Naive thymus-derived CD4-positive, alpha-beta T cell (primary cell): ENCODE measurements around the gene SOX9. TPM values are rescaled to one million over a fixed set of nuclear protein-coding genes. Genes with fewer than 3 reads are reported as not detected.

Source experiments
- ATAC-seq: fragments of 150-1000 bp; cut with Tn5 transposase; 2 replicates; pipeline ENCODE4 v1.10.0; 2021; ENCODE audit warnings: mild to moderate bottlenecking, moderate library complexity
- CTCF ChIA-PET: fragments of 350-600 bp; sonication (Branson Sonifier 250); formaldehyde crosslinking; loops from one replicate; lab custom pipeline; 2021; ENCODE audit warnings: antibody characterized with exemption; lab: Charles Lee
- POLR2A ChIA-PET: fragments of 350-600 bp; sonication (Branson Sonifier 250); formaldehyde crosslinking; loops from one replicate; lab custom pipeline; 2021; ENCODE audit warnings: antibody characterized with exemption, inconsistent platforms; lab: Charles Lee
- DNase-seq, 9 donors: peaks; one replicate each; pipeline versions ENCODE4 v3.0.0 to v3.0.0-alpha.2; 2020 to 2022; ENCODE audit warnings: mixed read lengths in 1 of 9
- H3K27ac ChIP-seq: one replicate; pipeline ENCODE4 v1.7.0; 2013; ENCODE audit warnings: mild to moderate bottlenecking, low read depth, low read length, moderate library complexity
- H3K27me3 ChIP-seq, 2 donors: one replicate each; pipeline ENCODE4 v1.7.0; 2013; ENCODE audit warnings: low read length in 2 of 2, mild to moderate bottlenecking in 2 of 2, moderate library complexity in 2 of 2; ENCODE audit not compliant: control insufficient read depth in 2 of 2, insufficient read depth in 2 of 2
- H3K36me3 ChIP-seq, 3 experiments: 1 replicate in 2 of 3; 2 replicates in 1 of 3; pipeline ENCODE4 v1.7.0; 2013; ENCODE audit warnings: low read length in 3 of 3, mild to moderate bottlenecking in 3 of 3, moderate library complexity in 1 of 3; ENCODE audit not compliant: insufficient read depth in 3 of 3, control insufficient read depth in 2 of 3
- H3K4me1 ChIP-seq, 2 donors: one replicate each; pipeline ENCODE4 v1.7.0; 2013; ENCODE audit warnings: low read length in 2 of 2, mild to moderate bottlenecking in 2 of 2, moderate library complexity in 1 of 2; ENCODE audit not compliant: control insufficient read depth in 2 of 2, insufficient read depth in 2 of 2
- H3K4me3 ChIP-seq: 2 replicates; pipeline ENCODE4 v1.7.0; 2013; ENCODE audit warnings: mild to moderate bottlenecking, low read length
- H3K9me3 ChIP-seq, 3 experiments: 1 replicate in 2 of 3; 2 replicates in 1 of 3; pipeline ENCODE4 v1.7.0; 2013; ENCODE audit warnings: low read length in 3 of 3; ENCODE audit not compliant: control insufficient read depth in 2 of 3
- H3K27ac Mint-ChIP-seq, 9 donors: one replicate each; pipeline ENCODE4 v1.8.0; 2020 to 2022; ENCODE audit warnings: mixed read lengths in 9 of 9, mild to moderate bottlenecking in 8 of 9, moderate library complexity in 5 of 9, inconsistent platforms in 2 of 9
- H3K27me3 Mint-ChIP-seq, 5 donors: one replicate each; pipeline ENCODE4 v1.8.0; 2021 to 2022; ENCODE audit warnings: mixed read lengths in 5 of 5, mild to moderate bottlenecking in 1 of 5
- H3K36me3 Mint-ChIP-seq, 5 donors: one replicate each; pipeline ENCODE4 v1.8.0; 2020 to 2022; ENCODE audit warnings: mixed read lengths in 5 of 5, mild to moderate bottlenecking in 3 of 5, inconsistent platforms in 1 of 5
- H3K4me1 Mint-ChIP-seq, 7 donors: one replicate each; pipeline ENCODE4 v1.8.0; 2020 to 2022; ENCODE audit warnings: mixed read lengths in 7 of 7, mild to moderate bottlenecking in 3 of 7, inconsistent platforms in 1 of 7
- H3K4me3 Mint-ChIP-seq, 10 donors: one replicate each; pipeline ENCODE4 v1.8.0; 2020 to 2022; ENCODE audit warnings: mild to moderate bottlenecking in 10 of 10, mixed read lengths in 10 of 10, moderate library complexity in 6 of 10, inconsistent platforms in 2 of 10
- H3K9me3 Mint-ChIP-seq, 11 donors: one replicate each; pipeline ENCODE4 v1.8.0; 2020 to 2022; ENCODE audit warnings: mixed read lengths in 11 of 11, mild to moderate bottlenecking in 4 of 11, inconsistent platforms in 1 of 11, moderate library complexity in 1 of 11
- intact Hi-C, 2 donors: fragments of 100-400 bp; cut with micrococcal nuclease; formaldehyde crosslinking; loops; one replicate each; pipeline ENCODE4 v1.15.1; 2023
- polyA plus RNA-seq, 2 donors: library from polyadenylated mRNA; unstranded; fragments of 300-500 nt; fragmentation: Illumina TruSeq; gene quantifications; one replicate each; pipeline ENCODE4 v1.2.3, GENCODE V29; 2021
- total RNA-seq, 6 experiments: library from RNA in 5 of 6; stranded (reverse) in 5 of 6; gene quantifications; 1 replicate in 5 of 6; 2 replicates in 1 of 6; pipeline ENCODE4 v1.2.3 and lab custom pipeline; 2021 to 2026

Gene SOX9
- total and polyA plus RNA-seq, 7 experiments from 2014 or later, result not detected

GRCh38 chr17:72165867-72166439 lies 45.1 kb downstream of the SOX9 start:
- H3K9me3 Mint-ChIP-seq, result peaks cover 0 to 12% (median 4%) of the 10 kb centered on the region in 11 donors
- H3K4me1 Mint-ChIP-seq, result no peaks in the 10 kb centered on the region
- POLR2A ChIA-PET, result no interaction called here
- H3K36me3 Mint-ChIP-seq, result peaks cover 0 to 1% (median 0%) of the 10 kb centered on the region in 5 donors
- H3K27ac ChIP-seq, result no peak overlapping the region
- no peak overlapping the region for H3K27ac Mint-ChIP-seq
- no peaks in the 10 kb centered on the region for H3K36me3 ChIP-seq
- DNase-seq (no peak), ATAC-seq (no peak)
- H3K9me3 ChIP-seq, result no peaks in the 10 kb centered on the region
- CTCF ChIA-PET, result no interaction called here
- H3K4me1 ChIP-seq, result no peaks in the 10 kb centered on the region
- H3K27me3 ChIP-seq, result no peaks in the 10 kb centered on the region
- peaks cover 0 to 12% (median 4%) of the 10 kb centered on the region in 5 donors for H3K27me3 Mint-ChIP-seq
- no peak overlapping the region for H3K4me3 Mint-ChIP-seq
- intact Hi-C loops, result no loop called here
- H3K4me3 ChIP-seq, result no peak overlapping the region

- H3K4me1 Mint-ChIP-seq, result no peaks in the 10 kb centered on the region
- intact Hi-C loops, result no loop called here
- no peak overlapping the region for H3K4me3 Mint-ChIP-seq
- ATAC-seq (no peak), DNase-seq (no peak)
- H3K9me3 ChIP-seq, result no peaks in the 10 kb centered on the region
- H3K36me3 ChIP-seq, result no peaks in the 10 kb centered on the region
- peaks cover 0 to 4% (median 2%) of the 10 kb centered on the region in 11 donors for H3K9me3 Mint-ChIP-seq
- H3K27ac Mint-ChIP-seq, result no peak overlapping the region
- ChIA-PET POLR2A (no interaction called here), CTCF (no interaction called here)
- H3K27me3 ChIP-seq, result no peaks in the 10 kb centered on the region
- H3K4me3 ChIP-seq, result no peak overlapping the region
- H3K27me3 Mint-ChIP-seq, result peaks cover 0 to 13% (median 4%) of the 10 kb centered on the region in 5 donors
- H3K4me1 ChIP-seq, result no peaks in the 10 kb centered on the region
- peaks cover 0 to under 1% (median 0%) of the 10 kb centered on the region in 5 donors for H3K36me3 Mint-ChIP-seq
- H3K27ac ChIP-seq, result no peak overlapping the region
Observed at GRCh38 chr17:72167593-72167992, 46.8 kb downstream of the SOX9 start.

GRCh38 chr17:72169823-72170222 lies 49.0 kb downstream of the SOX9 start:
- CTCF ChIA-PET, result no interaction called here

GRCh38 chr17:72171703-72172667 lies 51.2 kb downstream of the SOX9 start:
- ChIA-PET CTCF (no interaction called here), POLR2A (no interaction called here)
- no peak overlapping the region for H3K4me3 Mint-ChIP-seq
- no peak for ATAC-seq
- peaks cover 0 to 4% (median 0%) of the 10 kb centered on the region in 11 donors for H3K9me3 Mint-ChIP-seq
- H3K27me3 Mint-ChIP-seq, result peaks cover 0 to 12% (median 6%) of the 10 kb centered on the region in 5 donors
- Histone ChIP-seq H3K4me1 (no peaks in the 10 kb centered on the region), H3K9me3 (no peaks in the 10 kb centered on the region), H3K4me3 (no peak overlapping the region), H3K36me3 (no peaks in the 10 kb centered on the region), H3K27ac (no peak overlapping the region), H3K27me3 (no peaks in the 10 kb centered on the region)
- no peaks in the 10 kb centered on the region for H3K4me1 Mint-ChIP-seq
- H3K36me3 Mint-ChIP-seq, result peaks cover 0 to 3% (median 0%) of the 10 kb centered on the region in 5 donors
- H3K27ac Mint-ChIP-seq, result no peak overlapping the region
- no peak for DNase-seq
- intact Hi-C loops, result no loop called here

More at GRCh38 chr17:72169823-72170222, 49.0 kb downstream of the SOX9 start:
- Histone ChIP-seq H3K4me3 (no peak overlapping the region), H3K27me3 (no peaks in the 10 kb centered on the region), H3K9me3 (no peaks in the 10 kb centered on the region), H3K27ac (no peak overlapping the region), H3K4me1 (no peaks in the 10 kb centered on the region), H3K36me3 (no peaks in the 10 kb centered on the region)
- intact Hi-C loops, result no loop called here
- Mint-ChIP-seq H3K27me3 (peaks cover 0 to 13% (median 4%) of the 10 kb centered on the region in 5 donors), H3K4me1 (no peaks in the 10 kb centered on the region), H3K27ac (no peak overlapping the region), H3K36me3 (no peaks in the 10 kb centered on the region), H3K9me3 (peaks cover 0 to 5% (median 0%) of the 10 kb centered on the region in 11 donors), H3K4me3 (no peak overlapping the region)
- ATAC-seq, result no peak
- POLR2A ChIA-PET, result no interaction called here
- DNase-seq, result no peak

DNA sequence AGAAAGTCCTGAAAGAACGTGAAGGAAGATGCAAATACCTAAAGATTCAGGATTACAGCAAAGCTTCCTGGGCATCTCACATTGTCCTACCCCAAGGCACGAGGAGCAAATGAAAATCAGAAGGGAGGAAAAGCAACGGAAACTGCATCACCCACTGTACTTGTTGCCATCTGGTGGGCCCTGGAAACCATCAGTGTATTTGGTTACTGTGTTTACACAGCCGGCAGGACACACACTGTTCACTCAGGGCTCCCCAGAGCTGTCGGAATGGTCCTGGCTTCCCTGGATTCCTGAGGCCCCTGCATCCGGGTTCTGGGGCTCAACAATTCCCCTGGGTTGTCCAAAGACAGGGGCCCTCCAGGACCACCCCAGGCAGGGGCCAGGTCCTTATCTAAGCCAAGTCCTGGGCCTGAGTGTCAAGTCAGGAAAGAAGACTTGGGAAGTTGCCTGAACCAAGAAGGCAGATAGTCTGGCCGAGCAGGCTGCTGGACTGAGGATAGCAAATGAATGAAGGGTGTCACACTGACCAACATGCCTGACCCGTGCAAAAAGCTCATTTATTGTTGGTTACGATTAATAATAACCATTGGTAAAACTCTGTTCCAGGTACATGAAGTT lies 52.8 kb downstream of the SOX9 start:
- Histone ChIP-seq H3K27ac (no peak overlapping the region), H3K4me1 (no peaks in the 10 kb centered on the region), H3K27me3 (no peaks in the 10 kb centered on the region), H3K9me3 (no peaks in the 10 kb centered on the region), H3K36me3 (no peaks in the 10 kb centered on the region), H3K4me3 (no peak overlapping the region)
- Mint-ChIP-seq H3K4me1 (no peaks in the 10 kb centered on the region), H3K27me3 (peaks cover 0 to 10% (median under 1%) of the 10 kb centered on the region in 5 donors), H3K36me3 (peaks cover 0 to 3% (median 0%) of the 10 kb centered on the region in 5 donors), H3K4me3 (no peak overlapping the region), H3K9me3 (peaks cover 0 to 4% (median 0%) of the 10 kb centered on the region in 11 donors), H3K27ac (no peak overlapping the region)
- ATAC-seq (no peak), DNase-seq (no peak)
- POLR2A ChIA-PET, result no interaction called here
- intact Hi-C loops, result no loop called here
- CTCF ChIA-PET, result no interaction called here

DNA sequence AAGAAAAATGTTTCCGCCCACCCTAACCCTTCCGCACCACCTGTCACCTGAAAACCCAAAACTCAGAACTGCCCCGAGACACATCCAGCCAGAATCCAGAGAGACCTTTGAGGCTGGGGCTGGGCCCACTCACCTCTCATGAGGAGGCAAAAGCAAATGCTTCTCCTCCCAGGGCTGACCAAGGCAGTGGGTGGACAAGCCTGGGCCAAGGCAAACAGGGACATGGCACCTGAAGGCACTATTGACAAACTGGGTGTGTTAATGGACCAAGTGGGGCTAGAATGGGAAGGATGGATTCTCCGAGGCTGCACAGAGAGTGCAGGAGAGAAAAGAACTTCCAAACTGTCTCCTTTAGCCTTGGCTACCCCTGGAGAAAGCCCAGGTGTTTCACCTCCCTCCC lies 54.4 kb downstream of the SOX9 start:
- Histone ChIP-seq H3K4me3 (no peak overlapping the region), H3K36me3 (no peaks in the 10 kb centered on the region), H3K4me1 (no peaks in the 10 kb centered on the region), H3K9me3 (no peaks in the 10 kb centered on the region), H3K27ac (no peak overlapping the region), H3K27me3 (no peaks in the 10 kb centered on the region)
- ATAC-seq, result no peak
- Mint-ChIP-seq H3K27me3 (peaks cover 0 to 10% (median 0%) of the 10 kb centered on the region in 5 donors), H3K4me1 (no peaks in the 10 kb centered on the region), H3K27ac (no peak overlapping the region), H3K9me3 (peaks cover 0 to 4% (median 0%) of the 10 kb centered on the region in 11 donors), H3K4me3 (no peak overlapping the region), H3K36me3 (peaks cover 0 to 3% (median 0%) of the 10 kb centered on the region in 5 donors)
- ChIA-PET CTCF (no interaction called here), POLR2A (no interaction called here)
- DNase-seq, result no peak
- intact Hi-C loops, result no loop called here
